WTC11 (cell line): ENCODE results near the gene IDE. TPM values are rescaled to one million over a fixed set of nuclear protein-coding genes. Genes with fewer than 3 reads are reported as not detected.

Source experiments
- ATAC-seq: fragments of 200-7000 bp; cut with Tn5 transposase; 2 replicates; pipeline ENCODE4 v1.10.0; 2021; ENCODE audit warnings: mild to moderate bottlenecking, moderate library complexity
- CTCF ChIA-PET: fragments of 300-600 bp; sonication (Branson Sonifier 250); formaldehyde crosslinking; loops from one replicate; lab custom pipeline; 2021; ENCODE audit warnings: antibody characterized with exemption; lab: Charles Lee
- POLR2A ChIA-PET: fragments of 350-600 bp; sonication (Branson Sonifier 250); formaldehyde crosslinking; loops from one replicate; lab custom pipeline; 2021; ENCODE audit warnings: antibody characterized with exemption; lab: Charles Lee
- DNase-seq: peaks from one replicate; pipeline ENCODE4 v3.0.0; 2021; ENCODE audit warnings: low spot score
- H3K27ac Mint-ChIP-seq: 2 replicates; pipeline ENCODE4 v1.8.0; 2021; ENCODE audit warnings: mixed read lengths
- H3K27me3 Mint-ChIP-seq: 2 replicates; pipeline ENCODE4 v1.8.0; 2021; ENCODE audit warnings: low read depth, mild to moderate bottlenecking, moderate library complexity, mixed read lengths
- H3K36me3 Mint-ChIP-seq: 2 replicates; pipeline ENCODE4 v1.8.0; 2021; ENCODE audit warnings: mixed read lengths
- H3K4me1 Mint-ChIP-seq: 2 replicates; pipeline ENCODE4 v1.8.0; 2022; ENCODE audit warnings: mixed read lengths
- H3K4me3 Mint-ChIP-seq: 2 replicates; pipeline ENCODE4 v1.8.0; 2021; ENCODE audit warnings: mild to moderate bottlenecking, moderate library complexity, mixed read lengths
- H3K9me3 Mint-ChIP-seq: 2 replicates; pipeline ENCODE4 v1.8.0; 2021; ENCODE audit warnings: mixed read lengths
- EMX1 ChIP-seq: fragments of 250-450 bp; sonication (Bioruptor Pico); IDR thresholded peaks from 2 replicates; pipeline ENCODE4 v1.8.0; 2021; ENCODE audit warnings: mild to moderate bottlenecking
- ETV6 ChIP-seq: sonication (generic); formaldehyde crosslinking; IDR thresholded peaks from 2 replicates; pipeline ENCODE4 v1.8.1; 2022; ENCODE audit warnings: mild to moderate bottlenecking, missing genetic modification reagents
- FOXP1 ChIP-seq: sonication (generic); formaldehyde crosslinking; IDR thresholded peaks from 2 replicates; pipeline ENCODE4 v1.8.0; 2022; ENCODE audit warnings: missing genetic modification reagents, mild to moderate bottlenecking, moderate library complexity, borderline replicate concordance
- JUN ChIP-seq: sonication (generic); formaldehyde crosslinking; IDR thresholded peaks from 2 replicates; pipeline ENCODE4 v1.8.0; 2023; ENCODE audit warnings: mild to moderate bottlenecking, missing genetic modification reagents
- MXD4 ChIP-seq: fragments of 250-450 bp; sonication (Bioruptor Pico); IDR thresholded peaks from 2 replicates; pipeline ENCODE4 v1.8.0; 2021; ENCODE audit warnings: mild to moderate bottlenecking, moderate library complexity, borderline replicate concordance
- NFE2L1 ChIP-seq: sonication (generic); formaldehyde crosslinking; IDR thresholded peaks from 2 replicates; pipeline ENCODE4 v1.8.1; 2023; ENCODE audit warnings: missing genetic modification reagents
- SP1 ChIP-seq: sonication (generic); formaldehyde crosslinking; conservative IDR thresholded peaks from 2 replicates; pipeline ENCODE4 v1.8.1; 2022; ENCODE audit warnings: missing genetic modification reagents
- TP53 ChIP-seq: sonication (generic); formaldehyde crosslinking; IDR thresholded peaks from 2 replicates; pipeline ENCODE4 v1.8.1; 2023; ENCODE audit warnings: mild to moderate bottlenecking, missing genetic modification reagents
- ZBTB21 ChIP-seq: sonication (generic); formaldehyde crosslinking; IDR thresholded peaks from 2 replicates; pipeline ENCODE4 v1.8.1; 2023; ENCODE audit warnings: mild to moderate bottlenecking, missing genetic modification reagents, borderline replicate concordance
- ZNF138 ChIP-seq: sonication (generic); formaldehyde crosslinking; conservative IDR thresholded peaks from 2 replicates; pipeline ENCODE4 v1.8.1; 2022; ENCODE audit warnings: mild to moderate bottlenecking, moderate library complexity, missing genetic modification reagents
- total RNA-seq: library from RNA; stranded (reverse); gene quantifications from 3 replicates; pipeline ENCODE4 v1.2.3, GENCODE V29; 2021
- TF ChIP-seq, protein P1 (sequence below): sonication (generic); formaldehyde crosslinking; IDR thresholded peaks from 2 replicates; pipeline ENCODE4 v1.8.0; 2023; ENCODE audit warnings: mild to moderate bottlenecking, missing genetic modification reagents
- TF ChIP-seq, protein P2 (sequence below): sonication (generic); formaldehyde crosslinking; IDR thresholded peaks from 2 replicates; pipeline ENCODE4 v1.8.0; 2022; ENCODE audit warnings: mild to moderate bottlenecking, missing genetic modification reagents
- TF ChIP-seq, protein P3 (sequence below): sonication (generic); formaldehyde crosslinking; IDR thresholded peaks from 2 replicates; pipeline ENCODE4 v1.8.1; 2023; ENCODE audit warnings: mild to moderate bottlenecking, missing genetic modification reagents, moderate library complexity
- TF ChIP-seq, protein P4 (sequence below): fragments of 250-450 bp; sonication (Bioruptor Pico); IDR thresholded peaks from 2 replicates; pipeline ENCODE4 v1.9.0; 2021; ENCODE audit warnings: mild to moderate bottlenecking
- TF ChIP-seq, protein P5 (sequence below): sonication (generic); formaldehyde crosslinking; IDR thresholded peaks from 2 replicates; pipeline ENCODE4 v1.8.1; 2022; ENCODE audit warnings: low read depth, mild to moderate bottlenecking, moderate library complexity, missing genetic modification reagents, borderline replicate concordance
- TF ChIP-seq, protein P6 (sequence below): sonication (generic); formaldehyde crosslinking; IDR thresholded peaks from 2 replicates; pipeline ENCODE4 v1.8.1; 2022; ENCODE audit warnings: missing genetic modification reagents, borderline replicate concordance
- TF ChIP-seq, protein P7 (sequence below): sonication (generic); formaldehyde crosslinking; IDR thresholded peaks from 2 replicates; pipeline ENCODE4 v1.8.0; 2022; ENCODE audit warnings: mild to moderate bottlenecking, missing genetic modification reagents
- TF ChIP-seq, protein P8 (sequence below): fragments of 250-450 bp; sonication (Bioruptor Pico); IDR thresholded peaks from 2 replicates; pipeline ENCODE4 v1.9.0; 2021; ENCODE audit warnings: mild to moderate bottlenecking, borderline replicate concordance

IDE gene
- total RNA-seq, 1 experiment from 2014 or later, result 50.5 TPM

DNA sequence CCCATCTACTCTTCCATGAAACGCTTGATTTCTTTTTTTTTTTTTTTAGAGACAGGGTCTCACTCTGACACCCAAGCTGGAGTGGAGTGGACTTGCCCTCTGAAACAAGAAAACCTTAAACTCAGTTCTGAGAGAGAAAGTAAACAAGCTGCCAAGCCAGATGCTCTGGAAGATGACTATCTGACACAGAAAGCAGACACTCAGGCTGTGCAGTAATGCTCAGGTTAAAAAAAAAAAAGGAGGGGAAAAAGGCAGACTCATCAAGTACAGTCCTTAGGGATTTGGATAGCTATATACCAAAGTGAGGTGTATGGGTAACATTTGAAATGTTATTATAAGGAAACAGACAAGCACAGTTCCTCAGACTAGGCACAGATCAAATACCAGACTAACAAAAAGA, 80.5 kb downstream of the IDE start:
- no peaks in the 10 kb centered on the region for H3K27me3 Mint-ChIP-seq
- no peaks in the 10 kb centered on the region for H3K4me1 Mint-ChIP-seq
- ATAC-seq (no peak), DNase-seq (no peak)
- H3K9me3 Mint-ChIP-seq, result no peaks in the 10 kb centered on the region
- no peak for TF ChIP-seq EMX1 (CRISPR knock-in tag)
- TF ChIP-seq MXD4, result no peak
- TF ChIP-seq, protein P1, sequence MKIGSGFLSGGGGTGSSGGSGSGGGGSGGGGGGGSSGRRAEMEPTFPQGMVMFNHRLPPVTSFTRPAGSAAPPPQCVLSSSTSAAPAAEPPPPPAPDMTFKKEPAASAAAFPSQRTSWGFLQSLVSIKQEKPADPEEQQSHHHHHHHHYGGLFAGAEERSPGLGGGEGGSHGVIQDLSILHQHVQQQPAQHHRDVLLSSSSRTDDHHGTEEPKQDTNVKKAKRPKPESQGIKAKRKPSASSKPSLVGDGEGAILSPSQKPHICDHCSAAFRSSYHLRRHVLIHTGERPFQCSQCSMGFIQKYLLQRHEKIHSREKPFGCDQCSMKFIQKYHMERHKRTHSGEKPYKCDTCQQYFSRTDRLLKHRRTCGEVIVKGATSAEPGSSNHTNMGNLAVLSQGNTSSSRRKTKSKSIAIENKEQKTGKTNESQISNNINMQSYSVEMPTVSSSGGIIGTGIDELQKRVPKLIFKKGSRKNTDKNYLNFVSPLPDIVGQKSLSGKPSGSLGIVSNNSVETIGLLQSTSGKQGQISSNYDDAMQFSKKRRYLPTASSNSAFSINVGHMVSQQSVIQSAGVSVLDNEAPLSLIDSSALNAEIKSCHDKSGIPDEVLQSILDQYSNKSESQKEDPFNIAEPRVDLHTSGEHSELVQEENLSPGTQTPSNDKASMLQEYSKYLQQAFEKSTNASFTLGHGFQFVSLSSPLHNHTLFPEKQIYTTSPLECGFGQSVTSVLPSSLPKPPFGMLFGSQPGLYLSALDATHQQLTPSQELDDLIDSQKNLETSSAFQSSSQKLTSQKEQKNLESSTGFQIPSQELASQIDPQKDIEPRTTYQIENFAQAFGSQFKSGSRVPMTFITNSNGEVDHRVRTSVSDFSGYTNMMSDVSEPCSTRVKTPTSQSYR (CRISPR knock-in tag), result no peak
- TF ChIP-seq TP53 (CRISPR knock-in tag), result no peak
- TF ChIP-seq, protein P2, sequence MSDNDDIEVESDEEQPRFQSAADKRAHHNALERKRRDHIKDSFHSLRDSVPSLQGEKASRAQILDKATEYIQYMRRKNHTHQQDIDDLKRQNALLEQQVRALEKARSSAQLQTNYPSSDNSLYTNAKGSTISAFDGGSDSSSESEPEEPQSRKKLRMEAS (CRISPR knock-in tag), result no peak
- no peak for TF ChIP-seq FOXP1 (CRISPR knock-in tag)
- TF ChIP-seq JUN (CRISPR knock-in tag), result no peak
- TF ChIP-seq, protein P3, sequence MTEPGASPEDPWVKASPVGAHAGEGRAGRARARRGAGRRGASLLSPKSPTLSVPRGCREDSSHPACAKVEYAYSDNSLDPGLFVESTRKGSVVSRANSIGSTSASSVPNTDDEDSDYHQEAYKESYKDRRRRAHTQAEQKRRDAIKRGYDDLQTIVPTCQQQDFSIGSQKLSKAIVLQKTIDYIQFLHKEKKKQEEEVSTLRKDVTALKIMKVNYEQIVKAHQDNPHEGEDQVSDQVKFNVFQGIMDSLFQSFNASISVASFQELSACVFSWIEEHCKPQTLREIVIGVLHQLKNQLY, result no peak
- TF ChIP-seq, protein P4, sequence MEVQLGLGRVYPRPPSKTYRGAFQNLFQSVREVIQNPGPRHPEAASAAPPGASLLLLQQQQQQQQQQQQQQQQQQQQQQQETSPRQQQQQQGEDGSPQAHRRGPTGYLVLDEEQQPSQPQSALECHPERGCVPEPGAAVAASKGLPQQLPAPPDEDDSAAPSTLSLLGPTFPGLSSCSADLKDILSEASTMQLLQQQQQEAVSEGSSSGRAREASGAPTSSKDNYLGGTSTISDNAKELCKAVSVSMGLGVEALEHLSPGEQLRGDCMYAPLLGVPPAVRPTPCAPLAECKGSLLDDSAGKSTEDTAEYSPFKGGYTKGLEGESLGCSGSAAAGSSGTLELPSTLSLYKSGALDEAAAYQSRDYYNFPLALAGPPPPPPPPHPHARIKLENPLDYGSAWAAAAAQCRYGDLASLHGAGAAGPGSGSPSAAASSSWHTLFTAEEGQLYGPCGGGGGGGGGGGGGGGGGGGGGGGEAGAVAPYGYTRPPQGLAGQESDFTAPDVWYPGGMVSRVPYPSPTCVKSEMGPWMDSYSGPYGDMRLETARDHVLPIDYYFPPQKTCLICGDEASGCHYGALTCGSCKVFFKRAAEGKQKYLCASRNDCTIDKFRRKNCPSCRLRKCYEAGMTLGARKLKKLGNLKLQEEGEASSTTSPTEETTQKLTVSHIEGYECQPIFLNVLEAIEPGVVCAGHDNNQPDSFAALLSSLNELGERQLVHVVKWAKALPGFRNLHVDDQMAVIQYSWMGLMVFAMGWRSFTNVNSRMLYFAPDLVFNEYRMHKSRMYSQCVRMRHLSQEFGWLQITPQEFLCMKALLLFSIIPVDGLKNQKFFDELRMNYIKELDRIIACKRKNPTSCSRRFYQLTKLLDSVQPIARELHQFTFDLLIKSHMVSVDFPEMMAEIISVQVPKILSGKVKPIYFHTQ (CRISPR knock-in tag), result no peak
- TF ChIP-seq NFE2L1, result no peak
- TF ChIP-seq, protein P5, sequence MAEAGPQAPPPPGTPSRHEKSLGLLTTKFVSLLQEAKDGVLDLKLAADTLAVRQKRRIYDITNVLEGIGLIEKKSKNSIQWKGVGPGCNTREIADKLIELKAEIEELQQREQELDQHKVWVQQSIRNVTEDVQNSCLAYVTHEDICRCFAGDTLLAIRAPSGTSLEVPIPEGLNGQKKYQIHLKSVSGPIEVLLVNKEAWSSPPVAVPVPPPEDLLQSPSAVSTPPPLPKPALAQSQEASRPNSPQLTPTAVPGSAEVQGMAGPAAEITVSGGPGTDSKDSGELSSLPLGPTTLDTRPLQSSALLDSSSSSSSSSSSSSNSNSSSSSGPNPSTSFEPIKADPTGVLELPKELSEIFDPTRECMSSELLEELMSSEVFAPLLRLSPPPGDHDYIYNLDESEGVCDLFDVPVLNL (CRISPR knock-in tag), result no peak
- peaks cover 29% of the 10 kb centered on the region for H3K36me3 Mint-ChIP-seq
- no peak overlapping the region for H3K27ac Mint-ChIP-seq
- H3K4me3 Mint-ChIP-seq, result no peak overlapping the region
- ChIA-PET POLR2A (no interaction called here), CTCF (interaction anchor here (0.9 kb wide), 1 partner anchor 24 kb away, joined by 4 read pairs; no protein-coding TSS in a partner anchor)

DNA sequence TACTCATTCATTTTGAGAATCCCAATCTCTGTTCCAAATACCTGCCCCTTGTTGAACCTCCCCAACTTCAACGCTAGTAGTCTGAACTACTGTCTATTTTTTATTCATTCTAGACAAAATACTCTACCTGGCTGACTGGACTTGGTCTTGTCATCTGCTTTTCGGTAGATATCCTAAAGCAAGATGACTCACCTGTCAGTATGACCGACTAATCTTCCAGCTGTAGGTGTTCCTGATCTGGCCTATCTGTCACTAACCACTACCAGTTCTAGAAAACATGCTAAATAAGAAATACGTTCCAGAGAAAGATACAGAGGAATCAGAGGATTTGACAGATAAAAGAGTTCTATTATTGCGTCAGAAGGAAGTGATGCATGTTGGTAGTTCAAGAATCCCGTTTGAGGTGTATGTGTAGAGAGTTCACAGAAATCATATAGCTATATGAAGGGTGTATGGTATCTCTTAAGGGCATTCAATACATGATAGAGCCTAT, 81.1 kb downstream of the IDE start:
- Mint-ChIP-seq H3K36me3 (peaks cover 35% of the 10 kb centered on the region), H3K27me3 (no peaks in the 10 kb centered on the region), H3K9me3 (no peaks in the 10 kb centered on the region), H3K4me3 (no peak overlapping the region), H3K4me1 (no peaks in the 10 kb centered on the region), H3K27ac (no peak overlapping the region)
- no peak for ATAC-seq
- ChIA-PET POLR2A (no interaction called here), CTCF (interaction anchor here (0.9 kb wide), 1 partner anchor 25 kb away, joined by 4 read pairs; no protein-coding TSS in a partner anchor)
- no peak for DNase-seq
- TF ChIP-seq, protein P6, sequence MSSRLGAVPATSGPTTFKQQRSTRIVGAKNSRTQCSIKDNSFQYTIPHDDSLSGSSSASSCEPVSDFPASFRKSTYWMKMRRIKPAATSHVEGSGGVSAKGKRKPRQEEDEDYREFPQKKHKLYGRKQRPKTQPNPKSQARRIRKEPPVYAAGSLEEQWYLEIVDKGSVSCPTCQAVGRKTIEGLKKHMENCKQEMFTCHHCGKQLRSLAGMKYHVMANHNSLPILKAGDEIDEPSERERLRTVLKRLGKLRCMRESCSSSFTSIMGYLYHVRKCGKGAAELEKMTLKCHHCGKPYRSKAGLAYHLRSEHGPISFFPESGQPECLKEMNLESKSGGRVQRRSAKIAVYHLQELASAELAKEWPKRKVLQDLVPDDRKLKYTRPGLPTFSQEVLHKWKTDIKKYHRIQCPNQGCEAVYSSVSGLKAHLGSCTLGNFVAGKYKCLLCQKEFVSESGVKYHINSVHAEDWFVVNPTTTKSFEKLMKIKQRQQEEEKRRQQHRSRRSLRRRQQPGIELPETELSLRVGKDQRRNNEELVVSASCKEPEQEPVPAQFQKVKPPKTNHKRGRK, result no peak
- TF ChIP-seq MXD4, result no peak
- no peak for TF ChIP-seq ETV6 (CRISPR knock-in tag)
- TF ChIP-seq, protein P7, sequence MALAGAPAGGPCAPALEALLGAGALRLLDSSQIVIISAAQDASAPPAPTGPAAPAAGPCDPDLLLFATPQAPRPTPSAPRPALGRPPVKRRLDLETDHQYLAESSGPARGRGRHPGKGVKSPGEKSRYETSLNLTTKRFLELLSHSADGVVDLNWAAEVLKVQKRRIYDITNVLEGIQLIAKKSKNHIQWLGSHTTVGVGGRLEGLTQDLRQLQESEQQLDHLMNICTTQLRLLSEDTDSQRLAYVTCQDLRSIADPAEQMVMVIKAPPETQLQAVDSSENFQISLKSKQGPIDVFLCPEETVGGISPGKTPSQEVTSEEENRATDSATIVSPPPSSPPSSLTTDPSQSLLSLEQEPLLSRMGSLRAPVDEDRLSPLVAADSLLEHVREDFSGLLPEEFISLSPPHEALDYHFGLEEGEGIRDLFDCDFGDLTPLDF (CRISPR knock-in tag), result no peak
- TF ChIP-seq SP1, result no peak
- TF ChIP-seq ZNF138 (CRISPR knock-in tag), result no peak
- TF ChIP-seq, protein P8, sequence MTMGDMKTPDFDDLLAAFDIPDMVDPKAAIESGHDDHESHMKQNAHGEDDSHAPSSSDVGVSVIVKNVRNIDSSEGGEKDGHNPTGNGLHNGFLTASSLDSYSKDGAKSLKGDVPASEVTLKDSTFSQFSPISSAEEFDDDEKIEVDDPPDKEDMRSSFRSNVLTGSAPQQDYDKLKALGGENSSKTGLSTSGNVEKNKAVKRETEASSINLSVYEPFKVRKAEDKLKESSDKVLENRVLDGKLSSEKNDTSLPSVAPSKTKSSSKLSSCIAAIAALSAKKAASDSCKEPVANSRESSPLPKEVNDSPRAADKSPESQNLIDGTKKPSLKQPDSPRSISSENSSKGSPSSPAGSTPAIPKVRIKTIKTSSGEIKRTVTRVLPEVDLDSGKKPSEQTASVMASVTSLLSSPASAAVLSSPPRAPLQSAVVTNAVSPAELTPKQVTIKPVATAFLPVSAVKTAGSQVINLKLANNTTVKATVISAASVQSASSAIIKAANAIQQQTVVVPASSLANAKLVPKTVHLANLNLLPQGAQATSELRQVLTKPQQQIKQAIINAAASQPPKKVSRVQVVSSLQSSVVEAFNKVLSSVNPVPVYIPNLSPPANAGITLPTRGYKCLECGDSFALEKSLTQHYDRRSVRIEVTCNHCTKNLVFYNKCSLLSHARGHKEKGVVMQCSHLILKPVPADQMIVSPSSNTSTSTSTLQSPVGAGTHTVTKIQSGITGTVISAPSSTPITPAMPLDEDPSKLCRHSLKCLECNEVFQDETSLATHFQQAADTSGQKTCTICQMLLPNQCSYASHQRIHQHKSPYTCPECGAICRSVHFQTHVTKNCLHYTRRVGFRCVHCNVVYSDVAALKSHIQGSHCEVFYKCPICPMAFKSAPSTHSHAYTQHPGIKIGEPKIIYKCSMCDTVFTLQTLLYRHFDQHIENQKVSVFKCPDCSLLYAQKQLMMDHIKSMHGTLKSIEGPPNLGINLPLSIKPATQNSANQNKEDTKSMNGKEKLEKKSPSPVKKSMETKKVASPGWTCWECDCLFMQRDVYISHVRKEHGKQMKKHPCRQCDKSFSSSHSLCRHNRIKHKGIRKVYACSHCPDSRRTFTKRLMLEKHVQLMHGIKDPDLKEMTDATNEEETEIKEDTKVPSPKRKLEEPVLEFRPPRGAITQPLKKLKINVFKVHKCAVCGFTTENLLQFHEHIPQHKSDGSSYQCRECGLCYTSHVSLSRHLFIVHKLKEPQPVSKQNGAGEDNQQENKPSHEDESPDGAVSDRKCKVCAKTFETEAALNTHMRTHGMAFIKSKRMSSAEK (CRISPR knock-in tag), result no peak
- TF ChIP-seq EMX1 (CRISPR knock-in tag), result no peak
- TF ChIP-seq ZBTB21, result no peak
- TF ChIP-seq TP53 (CRISPR knock-in tag), result no peak
